HG03159 (cell line): Measurements from ENCODE around the gene TOMM6.

Source experiments
- ATAC-seq: cut with Tn5 transposase; IDR thresholded peaks from one replicate; pipeline ENCODE4 v1.9.1; 2021; ENCODE audit warnings: mild to moderate bottlenecking, moderate library complexity; ENCODE audit not compliant: unreplicated experiment

The TOMM6 gene

GRCh38 chr6:41818271-41819054 is 31.0 kb downstream of the TOMM6 start:
- ATAC-seq, result no peak

- ATAC-seq, result no peak
Observed at GRCh38 chr6:41821266-41821665, 33.8 kb downstream of the TOMM6 start.

GRCh38 chr6:41822021-41822420 is 34.5 kb downstream of the TOMM6 start:
- no peak for ATAC-seq

GRCh38 chr6:41823178-41823577 is 35.7 kb downstream of the TOMM6 start:
- ATAC-seq, result no peak

- no peak for ATAC-seq
Observed at GRCh38 chr6:41824571-41825569, 37.4 kb downstream of the TOMM6 start.

GRCh38 chr6:41826343-41827022 is 39.0 kb downstream of the TOMM6 start:
- ATAC-seq, result no peak

- no peak for ATAC-seq
Observed at GRCh38 chr6:41832263-41832662, 44.8 kb downstream of the TOMM6 start.

GRCh38 chr6:41836022-41836659 is 48.6 kb downstream of the TOMM6 start:
- no peak for ATAC-seq

GRCh38 chr6:41836660-41837052 is 49.2 kb downstream of the TOMM6 start:
- ATAC-seq, result no peak
